Measurements from ENCODE around the gene SIPA1L3. TPM values are rescaled to one million over a fixed set of nuclear protein-coding genes. Genes with fewer than 3 reads are reported as not detected.

Gene SIPA1L3
- total RNA-seq, 2 donors from 2014 or later: 13.2 to 13.9 TPM

DNA sequence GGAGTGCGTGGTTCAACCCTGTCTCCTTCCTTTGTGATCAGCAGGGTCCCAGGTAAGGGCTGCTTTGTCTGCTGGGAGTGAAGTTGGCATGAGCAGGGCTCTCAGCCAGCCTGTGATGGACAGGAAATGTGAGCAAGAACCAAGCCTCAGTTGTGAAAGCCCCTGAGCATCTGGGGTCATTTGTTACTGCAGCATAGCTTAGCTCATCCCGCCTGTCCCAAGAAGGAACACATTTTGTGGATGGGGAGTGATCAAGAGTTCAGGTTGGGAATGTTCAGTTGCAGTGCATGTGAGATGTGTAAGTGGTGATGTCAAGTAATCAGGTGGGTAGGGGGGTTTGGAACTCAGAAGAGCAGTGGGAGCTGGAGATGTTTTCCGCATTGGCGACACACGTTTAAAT is 164.6 kb downstream of the SIPA1L3 start:
- DNase-seq (ENCODE audit: low spot score): no peak
- intact Hi-C loops (cut with DNase I): no loop called here

DNA sequence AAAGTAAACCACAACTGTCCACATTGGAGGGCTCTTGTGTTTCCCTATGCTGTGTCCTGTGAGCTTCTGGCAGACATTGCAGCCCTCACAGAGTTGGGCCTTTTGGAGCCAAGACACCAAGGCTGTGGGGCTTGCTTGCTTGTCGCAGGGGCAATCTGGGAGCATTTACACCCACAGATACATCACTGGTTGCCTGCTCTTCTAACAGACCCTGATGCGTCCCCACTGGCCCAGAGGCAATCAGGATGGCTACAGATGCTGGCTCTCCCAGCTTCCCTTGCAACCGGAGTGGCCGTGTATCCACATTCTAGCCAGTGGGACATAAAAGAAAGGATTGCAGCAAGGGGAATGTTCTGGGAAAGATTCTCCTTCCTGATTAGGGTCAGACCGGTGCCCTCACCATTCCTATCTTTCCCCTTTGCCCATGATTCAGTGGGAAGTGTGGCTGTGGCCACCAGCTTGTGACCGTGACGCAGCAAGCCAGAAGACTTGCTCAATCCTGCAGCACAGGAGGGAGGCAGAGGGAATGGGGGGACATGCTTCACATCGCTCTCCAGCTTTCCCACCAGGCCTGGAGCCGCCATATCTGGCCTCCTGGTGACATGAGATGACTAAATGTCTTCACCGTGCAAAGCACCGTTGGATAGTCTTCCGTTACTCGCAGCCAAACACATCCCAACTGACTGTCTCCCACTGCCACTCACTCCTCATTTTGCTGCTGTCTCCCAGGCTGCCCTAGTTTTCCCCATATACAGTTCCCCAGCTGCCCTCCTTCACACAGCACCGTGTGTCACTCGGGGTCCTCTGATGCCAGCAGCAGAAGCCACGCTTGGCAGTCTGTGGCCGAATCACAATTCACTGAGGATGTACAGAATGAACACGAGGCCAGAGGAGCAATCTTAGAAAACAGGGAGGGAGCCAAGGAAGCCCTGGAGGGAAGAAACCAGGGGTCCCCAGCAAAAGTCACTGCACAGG is 166.1 kb downstream of the SIPA1L3 start:
- intact Hi-C loops (cut with DNase I): no loop called here
- no peak for DNase-seq (ENCODE audit: low spot score)

DNA sequence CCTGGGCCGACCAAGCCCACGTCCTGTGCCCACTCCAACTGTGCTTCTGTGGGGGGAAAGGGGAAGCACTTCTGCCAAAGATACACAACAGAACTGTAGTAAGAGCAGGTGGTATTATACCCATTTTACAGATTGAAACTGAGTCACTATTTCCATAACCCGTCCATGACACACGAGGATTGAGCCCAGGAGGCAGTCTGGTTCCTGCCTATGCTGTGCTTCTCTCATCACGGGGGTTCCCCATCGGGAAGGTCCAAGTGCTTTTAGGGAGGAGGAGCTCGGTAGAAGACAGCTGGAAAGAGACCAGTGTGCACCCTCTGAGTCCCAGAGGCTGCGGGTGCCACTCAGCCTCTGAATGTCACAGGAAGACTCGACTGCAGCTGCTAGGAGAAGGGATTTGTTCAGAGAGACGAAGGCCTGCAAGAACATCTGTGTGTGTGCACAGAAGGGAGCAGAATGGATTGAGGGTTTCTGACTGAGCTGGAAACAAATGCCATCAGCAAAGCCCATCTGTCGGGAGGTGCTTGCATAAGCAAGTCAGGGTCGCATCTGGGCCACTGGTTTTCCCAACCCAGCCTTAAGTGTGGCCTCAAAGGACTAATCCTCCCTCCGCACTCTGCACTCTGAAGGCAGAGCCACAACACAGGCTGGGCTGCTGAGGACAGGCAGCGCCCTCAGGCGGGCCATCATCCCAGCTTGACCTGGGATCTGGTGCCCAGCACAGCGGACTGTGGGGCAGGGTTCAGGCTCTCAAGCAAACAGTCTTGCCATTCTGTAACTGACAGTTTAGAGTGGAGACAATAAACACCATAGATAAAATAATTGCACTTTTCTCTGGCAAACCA is 167.1 kb downstream of the SIPA1L3 start:
- intact Hi-C loops (cut with DNase I): no loop called here
- DNase-seq (ENCODE audit: low spot score): no peak

DNA sequence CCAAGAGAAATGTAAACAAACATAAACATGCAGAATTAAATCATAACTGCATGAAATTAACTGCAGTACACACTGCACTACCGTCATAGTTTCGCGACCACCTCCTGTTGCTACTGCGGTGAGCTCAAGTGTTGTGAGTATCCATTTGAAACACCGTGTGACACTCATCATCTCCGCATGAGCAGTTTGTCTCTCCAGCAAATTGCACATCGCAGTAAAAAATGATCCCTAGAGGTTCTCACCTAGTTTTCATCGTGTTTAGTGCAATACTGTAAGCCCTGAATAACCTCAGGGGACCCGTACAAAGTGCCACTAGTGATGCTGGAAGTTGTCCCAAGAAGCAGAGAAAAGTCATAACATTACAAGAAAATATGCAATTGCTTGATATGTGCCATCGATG is 169.3 kb downstream of the SIPA1L3 start:
- no peak for DNase-seq (ENCODE audit: low spot score)
- intact Hi-C loops (cut with DNase I): no loop called here

DNA sequence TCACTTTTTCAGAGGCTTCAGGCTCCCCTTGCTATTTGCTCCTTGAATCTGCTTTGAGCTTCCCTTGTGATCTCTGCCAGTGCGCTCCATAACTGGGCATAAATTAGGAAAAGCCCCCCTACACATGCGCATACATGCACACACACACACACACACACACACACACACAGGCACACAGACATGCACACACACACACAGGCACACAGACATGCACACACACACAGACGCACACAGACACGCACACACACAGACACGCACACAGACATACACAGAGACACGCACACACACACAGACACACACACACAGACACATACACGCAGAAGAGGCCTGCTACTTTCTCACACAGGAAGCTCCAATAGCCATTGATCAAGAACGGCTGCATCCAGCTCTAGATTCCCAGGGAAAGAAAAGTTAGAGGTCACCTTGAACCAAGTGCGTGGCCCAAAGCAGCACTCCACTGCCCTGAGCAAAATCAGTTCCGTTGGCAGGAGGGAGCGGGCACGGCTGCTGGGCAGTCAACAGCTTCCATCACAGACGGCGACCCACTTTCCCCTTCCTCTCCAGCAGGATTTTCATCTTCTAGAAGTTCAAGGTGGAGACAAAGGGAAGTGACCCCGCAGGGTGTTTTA is 171.4 kb downstream of the SIPA1L3 start:
- intact Hi-C loops (cut with DNase I): no loop called here
- DNase-seq (ENCODE audit: low spot score): no peak

DNA sequence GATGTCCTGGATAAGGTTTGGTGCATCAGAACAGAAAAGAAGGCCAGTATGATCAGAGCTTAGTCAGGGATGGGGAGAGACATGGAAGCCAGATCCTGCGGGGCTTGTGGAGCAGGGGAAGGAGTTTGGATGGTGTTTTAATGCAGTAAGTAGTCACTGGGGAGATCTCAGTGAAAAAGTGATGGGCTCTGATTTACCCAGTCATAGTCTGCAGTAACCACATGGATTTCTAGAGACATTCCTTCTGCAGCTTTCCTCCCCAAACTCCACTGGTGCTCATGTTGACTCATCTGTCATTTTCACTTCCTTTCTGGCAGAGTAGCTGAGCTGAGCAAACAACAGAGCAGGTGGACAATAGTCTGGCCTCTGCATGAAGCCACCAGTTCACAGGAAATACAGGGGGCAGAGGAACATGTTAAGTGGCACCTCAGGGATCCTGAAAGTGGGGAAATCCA is 172.9 kb downstream of the SIPA1L3 start:
- intact Hi-C loops (cut with DNase I): no loop called here
- no peak for DNase-seq (ENCODE audit: low spot score)

DNA sequence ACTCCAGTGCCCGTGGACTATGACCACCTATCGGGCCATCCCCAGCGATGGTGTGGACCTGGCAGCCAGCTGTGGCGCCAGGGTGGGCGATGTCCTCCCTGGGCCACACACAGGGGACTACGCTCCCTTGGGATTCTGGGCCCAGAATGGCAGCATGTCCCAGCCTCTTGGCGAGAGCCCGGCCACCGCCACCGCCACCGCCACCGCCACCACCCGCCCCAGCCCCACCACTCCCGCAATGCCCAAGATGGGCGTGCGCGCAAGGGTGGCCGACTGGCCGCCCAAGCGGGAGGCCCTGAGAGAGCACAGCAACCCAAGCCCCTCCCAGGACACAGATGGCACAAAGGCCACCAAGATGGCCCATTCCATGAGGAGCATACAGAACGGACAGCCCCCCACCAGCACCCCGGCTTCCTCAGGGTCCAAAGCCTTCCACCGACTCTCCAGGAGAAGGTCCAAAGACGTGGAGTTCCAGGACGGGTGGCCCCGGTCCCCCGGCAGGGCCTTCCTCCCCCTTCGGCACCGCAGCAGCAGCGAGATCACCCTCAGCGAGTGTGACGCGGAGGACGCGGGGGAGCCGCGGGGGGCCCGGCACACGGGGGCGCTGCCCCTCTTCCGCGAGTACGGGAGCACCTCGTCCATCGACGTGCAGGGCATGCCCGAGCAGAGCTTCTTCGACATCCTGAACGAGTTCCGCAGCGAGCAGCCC is 174.7 kb downstream of the SIPA1L3 start:
- DNase-seq (ENCODE audit: low spot score): no peak
- intact Hi-C loops (cut with DNase I): no loop called here

DNA sequence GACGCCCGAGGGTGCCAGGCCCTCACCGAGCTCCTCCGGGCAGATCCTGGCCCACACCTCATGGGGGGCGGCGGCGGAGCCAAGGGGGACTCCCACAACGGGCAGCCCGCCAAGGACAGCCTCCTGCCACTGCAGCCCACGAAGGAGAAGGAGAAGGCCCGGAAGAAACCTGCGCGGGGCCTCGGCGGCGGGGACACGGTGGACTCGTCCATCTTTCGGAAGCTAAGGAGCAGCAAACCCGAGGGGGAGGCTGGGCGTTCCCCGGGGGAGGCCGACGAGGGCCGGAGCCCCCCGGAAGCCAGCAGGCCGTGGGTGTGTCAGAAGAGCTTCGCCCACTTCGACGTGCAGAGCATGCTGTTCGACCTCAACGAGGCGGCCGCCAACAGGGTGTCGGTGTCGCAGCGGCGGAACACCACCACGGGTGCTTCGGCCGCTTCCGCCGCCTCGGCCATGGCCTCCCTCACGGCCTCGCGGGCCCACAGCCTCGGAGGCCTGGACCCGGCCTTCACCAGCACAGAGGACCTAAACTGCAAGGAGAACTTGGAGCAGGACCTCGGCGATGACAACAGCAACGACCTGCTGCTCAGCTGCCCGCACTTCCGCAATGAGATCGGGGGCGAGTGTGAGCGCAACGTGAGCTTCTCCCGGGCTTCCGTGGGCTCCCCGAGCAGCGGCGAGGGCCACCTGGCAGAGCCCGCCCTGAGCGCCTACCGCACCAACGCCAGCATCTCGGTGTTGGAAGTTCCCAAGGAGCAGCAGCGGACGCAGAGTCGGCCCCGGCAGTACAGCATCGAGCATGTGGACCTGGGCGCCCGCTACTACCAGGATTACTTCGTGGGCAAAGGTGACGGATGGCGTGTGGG is 175.5 kb downstream of the SIPA1L3 start:
- intact Hi-C loops (cut with DNase I): no loop called here
- peak; percentile 81 for DNase-seq (ENCODE audit: low spot score)

DNA sequence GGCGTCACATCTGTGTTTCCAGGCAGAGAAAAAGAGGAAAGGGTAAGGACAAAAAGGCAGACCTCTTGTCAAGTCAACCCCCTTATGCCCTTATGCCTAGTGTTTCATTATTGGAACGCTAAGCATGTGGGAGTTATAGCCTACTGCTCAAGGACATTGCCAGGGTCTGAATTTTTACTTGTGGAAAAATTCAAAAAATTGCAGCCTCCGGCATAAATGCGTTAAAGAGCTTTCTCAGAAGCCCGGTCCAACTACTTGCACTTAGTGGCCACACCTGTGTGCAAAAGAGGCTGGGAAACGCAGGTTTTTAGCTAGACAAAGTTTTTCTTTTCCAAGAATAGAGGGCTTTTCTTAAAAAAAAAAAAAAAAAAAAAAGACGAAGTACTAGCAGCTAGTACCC is 177.2 kb downstream of the SIPA1L3 start:
- DNase-seq (ENCODE audit: low spot score): no peak
- intact Hi-C loops (cut with DNase I): no loop called here

DNA sequence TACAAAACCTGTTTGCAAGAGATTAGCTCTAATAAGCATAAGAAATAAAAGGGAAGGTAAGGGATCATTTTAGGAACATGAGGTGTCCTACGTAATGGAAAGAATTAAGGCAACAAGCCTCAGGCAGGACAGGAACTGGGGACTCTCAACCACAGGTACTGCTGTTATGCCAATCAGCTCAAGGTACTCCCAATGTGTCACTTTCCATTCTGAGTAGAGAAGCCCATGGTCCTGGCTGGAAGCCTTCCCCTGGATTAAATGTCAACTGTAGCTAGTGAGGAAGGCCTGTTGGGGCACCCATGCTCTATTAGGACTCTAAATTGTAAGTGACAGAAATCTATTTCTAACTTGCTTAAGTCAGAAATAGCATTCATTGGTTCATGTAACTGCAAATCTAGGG is 182.4 kb downstream of the SIPA1L3 start:
- DNase-seq (ENCODE audit: low spot score): no peak
- intact Hi-C loops (cut with DNase I): no loop called here

DNA sequence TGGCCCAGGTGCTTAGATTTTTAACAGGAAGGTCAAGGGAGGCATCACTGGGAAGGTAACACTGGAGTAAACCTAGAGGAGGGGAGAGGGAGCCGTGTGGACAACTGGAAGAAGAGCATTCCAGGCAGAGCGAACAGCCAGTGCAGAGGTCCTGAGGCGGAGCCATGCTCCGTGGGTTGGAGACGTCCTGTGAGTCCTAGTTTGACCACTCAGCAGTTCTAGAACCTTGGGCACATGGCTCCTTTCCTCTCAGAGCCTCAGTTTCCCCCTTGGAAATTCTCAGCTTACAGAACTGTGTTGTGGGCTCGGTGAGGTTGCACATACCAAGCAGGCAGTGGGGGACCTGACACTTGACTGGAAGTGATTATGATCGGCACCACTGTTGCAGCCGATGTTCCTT is 186.1 kb downstream of the SIPA1L3 start:
- intact Hi-C loops (cut with DNase I): loop anchor here in 1 of 2 donors (10.0 kb wide), 1 partner anchor 188 kb away; the partner anchor contains the start of genes SIPA1L3 and WDR87
- DNase-seq (ENCODE audit: low spot score): no peak

DNA sequence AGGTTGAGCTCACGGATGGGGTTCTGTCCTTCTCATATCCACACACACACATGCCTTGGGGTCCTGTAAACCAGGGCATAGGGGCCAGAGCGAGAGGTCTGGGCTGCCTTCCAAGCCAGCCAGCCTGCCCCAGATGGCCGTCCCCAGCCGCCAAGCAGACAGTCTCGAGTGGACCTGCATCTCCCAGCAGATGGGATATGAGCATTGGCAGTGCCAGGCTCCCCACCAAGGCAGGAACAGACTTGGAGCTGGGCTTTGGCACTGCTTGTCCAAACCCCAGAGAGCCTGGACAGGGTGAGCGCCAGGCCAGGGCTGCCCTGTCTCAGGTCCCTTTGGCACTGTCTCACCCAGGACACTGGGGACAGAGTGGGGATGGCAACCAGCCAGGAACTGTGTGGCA is 186.6 kb downstream of the SIPA1L3 start:
- intact Hi-C loops (cut with DNase I): loop anchor here in 1 of 2 donors (10.0 kb wide), 1 partner anchor 189 kb away; the partner anchor contains the start of genes SIPA1L3 and WDR87
- no peak for DNase-seq (ENCODE audit: low spot score)

DNA sequence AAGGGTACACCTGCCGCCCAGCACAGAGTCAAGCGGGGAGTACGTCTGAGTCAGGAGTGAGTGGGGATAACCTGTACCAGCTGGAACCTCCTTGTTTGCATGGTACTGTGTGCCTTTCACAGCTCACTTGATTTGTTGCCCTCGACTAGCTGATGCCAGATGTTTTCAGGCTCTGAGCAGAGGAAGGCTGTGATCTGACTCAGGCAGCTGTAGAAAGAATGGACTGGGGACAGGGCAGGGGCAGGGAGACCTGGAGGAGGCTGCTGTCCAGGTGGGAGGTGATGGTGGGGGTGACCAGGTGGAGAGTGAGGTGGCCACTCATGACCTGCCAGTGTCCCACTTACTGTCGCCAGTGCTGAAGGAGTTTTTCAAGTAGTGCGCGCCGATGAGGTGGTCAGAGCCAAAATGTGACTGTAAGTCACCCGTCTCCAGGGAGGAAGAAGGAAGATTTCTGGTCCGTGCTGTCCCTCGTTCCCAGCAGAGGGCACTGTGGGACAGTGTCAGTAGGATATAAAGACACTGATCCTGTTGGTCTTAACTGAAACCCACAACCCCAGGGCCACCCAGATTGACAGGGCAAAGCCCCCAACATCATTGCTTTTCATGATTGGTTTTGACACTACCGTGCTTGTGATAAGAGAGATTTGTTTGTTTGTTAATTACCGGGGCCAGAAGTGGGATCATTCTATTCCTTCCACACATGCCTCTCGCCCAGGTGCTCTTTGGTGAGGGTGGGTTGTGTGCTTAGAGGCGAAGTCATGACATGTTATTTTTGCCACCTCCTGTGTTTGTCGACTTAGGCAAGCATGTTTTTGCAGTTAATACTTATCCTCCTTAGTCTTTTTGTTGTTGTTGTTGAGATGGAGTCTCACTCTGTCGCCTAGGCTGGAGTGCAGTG is 188.7 kb downstream of the SIPA1L3 start:
- DNase-seq (ENCODE audit: low spot score): peak; percentile 91
- intact Hi-C loops (cut with DNase I): loop anchor here (5.0 to 10.0 kb wide), 2 partner anchors 191 to 193 kb away; partner anchors contain the start of genes SIPA1L3 (in 1 of the 2) and WDR87 (in 1 of the 2)

DNA sequence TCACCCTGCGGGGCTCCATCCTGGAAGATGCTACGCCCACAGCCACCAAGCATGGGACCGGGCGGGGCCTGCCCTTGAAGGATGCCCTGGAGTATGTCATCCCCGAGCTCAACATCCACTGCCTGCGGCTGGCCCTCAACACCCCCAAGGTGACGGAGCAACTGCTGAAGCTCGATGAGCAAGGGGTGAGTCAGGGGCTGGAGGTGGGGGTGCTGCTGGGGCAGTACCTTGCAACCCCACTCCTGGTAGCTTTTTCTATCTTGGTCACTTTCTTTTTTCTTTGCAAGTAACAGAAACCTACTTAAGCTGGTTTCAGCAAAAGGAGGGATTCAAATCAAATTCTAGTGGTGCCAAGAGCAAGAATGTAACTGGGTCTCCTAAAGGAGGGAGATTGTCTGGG is 193.0 kb downstream of the SIPA1L3 start:
- intact Hi-C loops (cut with DNase I): loop anchor here (5.0 to 10.0 kb wide), 2 partner anchors 195 to 198 kb away; partner anchors contain the start of genes SIPA1L3 (in 1 of the 2) and WDR87 (in 1 of the 2)
- DNase-seq (ENCODE audit: low spot score): no peak

DNA sequence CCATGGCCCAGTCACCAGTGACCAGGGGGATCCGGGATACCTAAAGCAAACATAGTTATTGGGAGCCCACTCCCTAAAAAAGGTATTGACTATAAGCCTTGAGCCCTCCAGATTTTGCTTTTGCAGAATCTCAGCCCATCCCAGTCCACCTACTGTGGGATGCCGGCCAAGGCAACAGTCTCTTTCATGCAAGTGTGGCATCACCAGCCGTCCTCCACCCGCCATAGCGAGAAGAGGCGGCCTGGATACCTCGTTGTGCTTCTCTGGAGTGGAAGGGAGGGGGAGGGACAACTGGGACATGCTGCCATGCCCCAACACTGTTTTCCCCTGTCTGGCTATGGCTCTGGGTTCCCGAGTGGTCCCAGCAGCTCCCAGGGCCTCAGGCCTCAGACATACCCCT is 193.6 kb downstream of the SIPA1L3 start:
- intact Hi-C loops (cut with DNase I): no loop called here
- no peak for DNase-seq (ENCODE audit: low spot score)

DNA sequence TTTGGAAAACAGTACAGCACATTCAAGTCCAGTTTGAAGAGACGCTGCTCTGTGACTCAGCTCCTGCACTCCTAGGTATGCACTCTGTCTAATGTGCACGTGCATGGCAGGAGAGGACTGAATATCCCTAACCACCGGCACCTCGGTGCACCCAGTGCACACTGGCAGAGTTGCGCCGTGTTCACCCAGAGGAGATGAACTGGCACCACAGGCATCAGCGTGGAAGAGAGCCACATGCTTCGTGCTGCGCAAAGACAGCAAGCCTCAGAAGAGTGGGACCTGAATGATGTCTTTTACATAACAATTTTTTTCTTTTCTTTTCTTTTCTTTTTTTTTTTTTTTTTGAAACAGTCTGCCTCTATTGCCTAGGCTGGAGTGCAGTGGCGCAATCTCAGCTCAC is 194.7 kb downstream of the SIPA1L3 start:
- intact Hi-C loops (cut with DNase I): no loop called here
- no peak for DNase-seq (ENCODE audit: low spot score)

DNA sequence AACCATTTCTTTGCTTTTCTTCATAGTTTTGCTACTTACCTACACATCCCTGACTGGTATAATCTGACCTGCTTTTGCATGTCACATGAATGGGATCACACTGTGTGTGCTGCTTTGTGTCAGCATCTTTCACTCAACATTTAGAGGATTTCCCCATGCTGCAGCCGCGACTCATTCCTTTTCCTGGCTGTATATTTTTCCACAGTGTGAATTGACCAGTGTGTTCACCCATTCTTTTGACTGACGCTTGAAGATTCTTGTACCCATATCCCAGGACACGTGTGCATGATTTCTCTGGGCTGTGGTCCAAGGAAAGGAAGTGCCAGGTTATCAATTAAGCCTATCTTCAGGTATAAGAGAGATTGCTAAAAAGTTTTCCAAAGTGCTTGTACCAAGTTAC is 198.6 kb downstream of the SIPA1L3 start:
- no peak for DNase-seq (ENCODE audit: low spot score)
- intact Hi-C loops (cut with DNase I): no loop called here
